ENCODE results near the gene ZBTB16.

Gene ZBTB16

DNA sequence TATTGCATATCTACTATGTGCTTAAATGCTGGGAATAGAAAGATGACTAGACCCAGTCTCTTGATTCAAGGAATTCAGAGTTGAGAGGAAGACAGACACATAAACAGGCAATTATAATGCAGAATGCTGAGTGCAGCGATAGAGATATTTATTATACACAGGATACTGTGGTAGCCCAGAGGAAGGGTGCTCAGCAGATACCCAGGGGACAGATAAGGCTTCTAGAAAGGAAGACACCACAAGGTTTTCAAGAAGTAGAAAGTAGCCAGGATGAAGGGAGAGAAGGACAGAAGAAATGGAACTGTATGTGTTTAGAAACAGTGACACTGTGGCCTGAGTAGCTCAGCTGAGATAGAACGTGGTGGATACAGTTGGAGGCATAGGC lies 157.3 kb downstream of the ZBTB16 start:
- no peak for DNase-seq

DNA sequence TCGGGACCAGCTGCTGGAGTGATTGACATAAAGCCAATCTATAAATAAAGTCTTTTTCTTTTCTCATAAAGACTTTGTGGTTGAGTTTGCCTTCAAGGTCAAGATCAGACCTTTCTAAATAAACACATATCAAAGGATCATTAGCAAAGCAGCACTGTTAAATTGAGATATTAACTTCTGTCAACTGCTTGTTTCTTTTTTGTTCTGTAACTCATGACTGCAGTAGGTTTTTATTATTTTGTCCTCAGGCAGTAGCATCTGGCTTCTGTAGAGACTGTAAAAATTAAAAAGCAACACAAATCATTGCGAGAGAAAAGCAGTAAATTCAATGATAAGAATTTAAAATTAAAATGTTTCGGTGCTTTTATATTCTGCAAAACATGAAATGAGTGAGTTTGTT lies 159.0 kb downstream of the ZBTB16 start:
- DNase-seq, result no peak

DNA sequence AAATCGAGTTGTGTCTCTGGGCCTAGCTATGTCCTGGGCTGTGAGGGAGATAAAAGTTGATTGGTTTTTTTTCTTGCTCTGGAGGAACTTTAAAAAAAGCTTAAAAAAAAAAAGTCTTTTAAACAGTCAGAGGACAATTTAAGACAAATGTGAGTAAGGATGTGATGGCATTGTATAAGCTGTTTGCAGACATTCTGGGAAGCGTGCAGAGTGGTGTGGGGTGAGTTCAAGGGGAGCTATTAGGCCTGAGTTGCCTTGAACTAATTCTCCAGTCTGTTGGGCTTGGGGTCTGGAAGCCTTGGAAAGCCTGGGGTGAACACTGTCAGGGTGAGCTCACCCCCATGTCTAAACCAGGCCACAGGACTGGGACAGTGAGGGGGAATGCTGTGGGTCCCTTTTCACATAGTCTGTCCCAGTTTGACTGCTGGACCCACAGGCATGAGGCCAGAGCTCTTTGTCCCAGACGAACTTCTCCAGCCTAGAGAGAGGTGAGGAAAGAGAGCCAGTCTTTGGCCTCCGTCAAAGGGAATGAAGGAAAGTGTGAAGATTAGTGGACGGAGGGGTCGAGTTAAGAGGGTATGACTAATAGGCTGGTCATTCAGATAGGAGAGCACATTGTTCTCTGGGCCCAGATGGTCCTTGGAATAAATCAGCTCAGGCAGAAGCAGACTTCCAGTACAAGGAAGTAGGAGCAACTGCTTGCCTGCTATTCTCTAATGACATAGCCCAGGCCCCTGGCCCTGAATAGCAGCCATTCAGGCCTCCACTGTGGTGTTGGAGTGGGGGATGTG lies 160.2 kb downstream of the ZBTB16 start:
- no peak for DNase-seq

DNA sequence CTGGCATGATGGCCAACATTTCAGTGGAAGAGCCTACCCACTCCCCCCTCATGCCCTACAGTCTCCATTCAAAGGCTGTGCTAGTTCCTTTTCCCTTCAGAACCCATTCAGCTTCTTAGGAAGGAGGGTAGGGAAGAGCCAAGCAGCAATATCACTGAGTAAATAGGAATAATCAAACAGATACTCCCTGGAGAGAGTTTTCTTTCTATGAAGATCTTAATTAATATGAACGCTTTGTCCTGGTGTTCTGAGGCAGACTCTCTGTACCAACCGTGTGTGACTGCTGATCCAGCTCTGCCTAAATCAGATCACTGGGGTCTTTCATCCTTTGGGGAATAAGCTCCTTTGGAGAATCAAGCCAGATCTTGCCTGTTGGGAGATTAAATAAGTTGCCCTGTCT lies 161.5 kb downstream of the ZBTB16 start:
- DNase-seq, result no peak

DNA sequence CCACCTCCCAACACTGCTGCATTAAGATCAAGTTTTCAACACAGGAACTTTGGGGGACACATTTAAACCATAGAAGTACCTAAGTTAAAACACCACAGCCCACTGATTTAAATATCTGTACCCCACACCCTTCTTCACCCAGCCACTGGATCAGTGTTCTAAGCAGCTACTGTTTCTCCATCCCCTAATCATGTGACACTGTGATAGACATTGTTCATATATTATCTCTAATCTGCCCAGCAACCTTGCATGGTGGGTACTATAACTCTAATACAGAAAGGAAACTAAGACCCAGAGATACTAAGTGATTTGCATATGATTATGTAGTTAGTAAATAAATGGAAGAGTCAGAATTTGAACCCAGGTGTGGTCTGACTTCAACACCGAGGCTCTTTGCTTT lies 166.2 kb downstream of the ZBTB16 start:
- no peak for DNase-seq

DNA sequence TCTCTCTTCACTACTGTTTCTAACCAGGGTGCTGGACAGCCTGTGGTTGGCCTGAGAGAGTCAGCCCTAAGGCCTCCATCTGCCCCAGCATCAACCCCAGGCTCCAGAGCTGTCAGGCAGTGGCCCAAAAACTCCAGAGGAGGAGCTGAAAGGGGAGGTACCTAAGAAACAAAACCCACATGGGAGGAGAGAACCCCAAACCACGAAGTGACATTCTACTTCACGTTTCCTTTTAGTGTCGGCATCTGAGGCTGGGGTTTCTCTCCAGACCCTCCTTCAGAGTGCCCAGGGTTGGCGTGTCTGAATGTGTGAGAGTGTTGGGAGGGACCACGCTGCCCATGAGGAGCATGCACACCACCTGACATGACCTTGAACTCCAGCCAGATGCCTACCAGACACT lies 166.8 kb downstream of the ZBTB16 start:
- DNase-seq, result no peak

DNA sequence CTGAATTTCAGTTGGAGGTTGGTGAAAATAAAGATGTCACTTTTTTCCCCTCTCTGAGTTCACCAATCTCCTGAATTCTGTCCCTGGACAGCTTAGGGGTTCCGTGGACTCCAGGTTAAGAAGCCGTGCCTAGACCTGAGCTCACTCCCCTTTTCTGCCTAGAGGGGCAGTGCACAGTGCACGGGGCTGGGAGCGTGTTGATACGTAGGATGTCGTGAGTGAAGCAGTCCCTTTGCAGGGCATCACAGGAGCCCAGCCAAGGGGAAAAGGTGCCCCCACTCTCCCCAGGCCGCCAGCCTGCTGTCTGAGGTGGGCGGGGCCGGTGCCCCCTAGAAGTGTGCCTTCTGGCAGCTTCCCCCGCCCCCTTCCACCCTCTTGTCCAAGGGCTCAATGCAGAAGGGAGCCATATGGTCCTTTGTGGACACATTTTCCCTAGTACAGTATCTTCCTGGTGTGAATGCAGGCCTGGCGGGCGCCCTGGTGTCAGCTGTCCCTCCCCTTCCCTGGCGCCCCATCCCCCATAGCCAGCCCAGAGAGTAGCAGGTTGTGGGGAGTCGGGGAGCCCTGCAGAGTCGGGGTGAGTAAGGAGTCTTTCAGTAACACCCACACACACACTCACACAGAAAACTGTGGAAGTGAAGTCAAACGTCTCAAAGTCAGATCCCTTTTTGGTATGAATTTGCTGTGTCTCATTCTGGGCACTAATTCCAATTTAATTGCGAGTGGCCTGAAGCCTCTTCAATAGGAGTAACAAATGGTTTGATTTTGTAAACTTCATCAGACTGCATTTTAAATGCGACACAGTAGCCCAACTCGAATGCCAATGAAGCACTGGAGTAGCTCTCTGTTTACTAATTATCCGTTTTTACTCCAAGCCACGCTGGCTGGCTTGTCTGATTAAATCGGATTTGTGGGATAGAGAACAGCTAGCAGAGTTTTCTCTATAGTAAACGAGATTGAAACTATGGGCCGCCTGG lies 169.2 kb downstream of the ZBTB16 start:
- DNase-seq, result no peak

DNA sequence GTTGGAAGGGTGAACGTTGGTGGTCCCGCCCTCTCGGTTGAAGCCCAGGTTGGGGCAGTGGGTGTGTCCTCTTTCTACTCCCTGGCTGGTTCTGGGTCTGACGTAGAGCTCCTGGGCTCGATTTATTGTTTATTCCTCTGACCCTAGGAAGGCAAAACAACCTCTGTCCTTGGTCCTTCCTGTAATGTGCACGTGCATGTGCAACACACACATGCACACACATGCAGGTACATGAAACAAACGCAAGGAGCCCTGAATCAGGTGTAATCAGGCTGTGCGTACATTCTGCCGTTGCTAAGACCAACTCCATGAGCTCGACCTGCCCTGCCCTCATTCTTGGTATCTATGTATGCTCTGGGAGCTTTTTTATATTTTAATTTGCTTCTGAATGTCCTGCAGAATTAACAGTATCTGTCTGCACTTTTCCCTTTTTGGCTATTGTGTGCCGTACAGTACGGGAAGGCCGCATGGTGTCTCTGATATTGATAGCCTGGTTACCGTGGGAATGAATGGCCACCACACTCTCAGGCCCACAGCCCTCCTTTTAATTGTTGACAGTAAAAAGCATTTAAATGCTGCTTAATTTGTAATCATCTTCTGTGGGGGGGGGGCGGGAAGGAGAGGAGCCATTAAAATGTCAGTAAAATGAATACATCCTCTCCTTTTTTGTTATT lies 170.7 kb downstream of the ZBTB16 start:
- DNase-seq, result no peak

DNA sequence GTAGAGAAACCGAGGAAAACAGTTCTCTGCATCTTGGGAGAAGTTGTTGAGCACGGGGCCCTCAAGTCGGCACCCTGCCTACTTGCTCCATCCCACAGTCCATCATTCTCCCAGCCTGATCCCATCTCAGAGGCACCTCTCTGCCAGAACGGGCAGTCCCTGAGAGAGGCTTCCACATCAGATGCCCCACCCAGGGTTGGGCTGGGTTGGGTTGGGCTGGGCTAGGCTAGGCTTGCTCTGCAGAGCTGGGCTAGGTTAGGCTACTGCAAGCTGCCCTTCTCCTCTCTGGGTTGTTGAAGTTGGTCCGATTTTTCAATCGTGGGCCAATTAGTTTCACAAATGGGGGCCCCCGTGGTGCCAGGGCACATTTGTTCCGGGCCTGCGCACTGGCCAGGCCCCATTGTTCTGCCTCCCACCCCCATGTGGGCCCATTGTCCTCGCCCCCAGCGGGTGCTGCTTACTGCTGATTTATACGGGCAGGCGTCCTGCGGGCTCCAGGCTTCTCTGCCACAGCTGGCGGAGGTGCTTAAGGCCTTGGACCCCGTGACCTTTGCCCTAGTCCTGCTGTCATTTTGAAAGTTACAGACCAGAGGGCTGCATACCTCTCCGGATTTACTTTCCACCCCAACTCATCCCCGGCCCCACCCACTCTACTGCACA lies 173.0 kb downstream of the ZBTB16 start:
- DNase-seq, result no peak

DNA sequence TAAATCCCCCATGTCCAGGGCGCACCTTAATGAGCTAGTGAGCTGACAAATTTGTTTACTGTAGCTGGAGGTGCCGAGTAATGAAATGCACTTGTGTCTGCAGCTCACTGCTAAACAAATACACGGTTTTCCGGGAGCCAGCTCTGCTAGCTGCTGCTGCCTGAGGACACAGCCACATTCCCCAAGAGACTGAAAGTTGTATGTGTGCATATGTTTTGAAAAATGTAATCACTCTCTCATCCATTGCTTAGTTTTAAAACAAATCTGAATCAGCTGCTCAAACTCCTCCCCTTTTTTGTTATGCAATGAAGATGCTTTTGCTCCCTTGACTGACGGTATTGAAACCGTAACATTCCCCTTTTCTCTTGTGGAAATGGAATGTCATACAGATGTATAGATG lies 174.2 kb downstream of the ZBTB16 start:
- no peak for DNase-seq

DNA sequence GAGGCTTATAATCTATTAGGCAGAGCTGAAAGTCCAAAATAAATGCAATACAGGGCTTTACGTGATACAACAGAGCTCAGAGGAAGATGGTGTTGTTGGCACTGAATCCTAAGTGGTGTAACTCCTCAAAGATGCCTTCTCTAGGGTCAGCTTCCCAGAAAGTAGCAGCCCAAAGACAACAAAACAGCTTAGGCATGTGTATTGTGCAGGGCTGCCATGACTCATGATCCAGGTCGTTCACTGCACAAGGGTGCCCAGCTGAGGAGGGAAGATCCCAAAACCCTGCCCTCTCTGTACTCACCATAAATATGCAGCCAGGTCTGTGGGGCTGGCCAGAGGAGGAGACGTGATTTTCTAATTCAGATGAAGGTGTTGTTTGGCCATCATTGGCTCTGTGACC lies 177.3 kb downstream of the ZBTB16 start:
- DNase-seq, result no peak

DNA sequence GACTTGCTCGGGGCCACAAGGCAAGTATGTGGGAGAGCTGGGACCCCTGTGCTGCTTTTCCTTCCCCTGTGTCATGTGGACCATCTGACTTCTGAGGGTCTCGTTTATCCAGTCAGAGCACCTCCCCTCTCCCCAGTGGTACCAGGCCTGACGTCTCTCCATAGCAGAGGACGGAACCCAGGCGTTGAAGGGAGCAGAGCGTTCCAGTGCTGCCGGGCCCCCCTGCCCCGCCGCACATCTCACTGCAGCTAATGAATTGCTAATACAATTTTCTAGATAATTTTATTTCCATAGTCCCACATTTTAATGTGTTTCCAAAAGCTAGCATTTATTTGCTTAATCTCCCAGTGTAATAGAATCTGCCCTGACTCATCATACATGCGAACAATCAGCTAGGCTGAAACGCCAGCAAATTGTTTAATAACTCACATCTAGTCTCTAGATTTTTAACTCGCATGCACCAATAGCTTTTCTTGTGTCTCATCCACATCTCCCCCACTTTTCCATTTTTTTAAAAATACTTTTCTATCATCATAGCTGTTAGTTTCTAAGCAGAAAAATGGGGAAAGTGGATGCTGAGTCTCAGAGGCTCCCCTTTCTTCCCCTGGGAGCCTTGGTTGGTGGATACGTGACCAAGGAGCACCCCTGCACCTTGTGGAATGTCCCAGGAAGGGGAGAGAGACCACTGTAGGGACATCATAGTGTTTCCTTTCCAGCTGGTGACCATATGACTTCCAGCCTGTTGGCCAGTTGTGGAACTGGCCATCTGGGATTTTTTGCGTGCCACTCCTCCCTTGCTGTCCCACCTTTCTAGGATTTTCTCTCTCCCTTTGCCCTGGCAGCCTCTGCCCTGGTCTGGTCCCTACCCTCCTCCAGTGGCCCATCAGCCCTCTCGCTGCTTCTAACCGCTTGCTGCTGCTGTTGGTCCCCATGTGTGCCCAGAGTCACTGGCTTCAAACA lies 178.1 kb downstream of the ZBTB16 start:
- DNase-seq, result no peak

DNA sequence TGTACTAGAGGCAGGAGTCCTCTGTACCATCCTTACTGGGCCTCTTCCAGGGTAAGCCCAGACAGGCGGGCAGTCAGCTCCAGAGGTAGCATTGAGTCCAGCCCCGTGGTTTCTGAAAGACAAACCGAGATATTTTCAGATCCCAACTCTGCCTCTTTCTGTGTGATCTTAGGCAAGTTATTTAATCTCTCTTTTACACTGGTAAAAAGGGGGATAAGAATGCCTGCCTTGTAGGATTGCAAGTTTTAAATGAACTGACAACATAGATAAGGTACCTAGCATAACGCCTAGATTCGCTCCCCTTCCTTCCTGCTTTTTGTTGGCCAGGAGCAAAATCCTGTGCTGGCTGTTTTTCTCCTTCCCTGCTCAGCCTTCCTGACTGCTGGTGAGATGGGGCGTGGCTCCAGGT lies 180.2 kb downstream of the ZBTB16 start:
- DNase-seq, result no peak

DNA sequence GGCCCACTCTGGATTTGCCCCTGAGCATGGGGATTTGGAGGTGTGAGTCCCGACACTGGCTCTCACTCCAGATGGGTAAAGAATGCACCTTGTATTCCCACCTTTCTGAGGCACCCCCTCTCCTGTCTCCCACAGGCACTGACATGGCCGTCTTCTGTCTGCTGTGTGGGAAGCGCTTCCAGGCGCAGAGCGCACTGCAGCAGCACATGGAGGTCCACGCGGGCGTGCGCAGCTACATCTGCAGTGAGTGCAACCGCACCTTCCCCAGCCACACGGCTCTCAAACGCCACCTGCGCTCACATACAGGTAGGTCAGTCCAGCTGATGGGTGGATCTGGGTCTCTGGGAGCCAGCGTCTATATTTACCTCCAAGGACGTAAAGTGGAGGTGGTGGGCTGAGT lies 182.5 kb downstream of the ZBTB16 start:
- DNase-seq, result no peak

DNA sequence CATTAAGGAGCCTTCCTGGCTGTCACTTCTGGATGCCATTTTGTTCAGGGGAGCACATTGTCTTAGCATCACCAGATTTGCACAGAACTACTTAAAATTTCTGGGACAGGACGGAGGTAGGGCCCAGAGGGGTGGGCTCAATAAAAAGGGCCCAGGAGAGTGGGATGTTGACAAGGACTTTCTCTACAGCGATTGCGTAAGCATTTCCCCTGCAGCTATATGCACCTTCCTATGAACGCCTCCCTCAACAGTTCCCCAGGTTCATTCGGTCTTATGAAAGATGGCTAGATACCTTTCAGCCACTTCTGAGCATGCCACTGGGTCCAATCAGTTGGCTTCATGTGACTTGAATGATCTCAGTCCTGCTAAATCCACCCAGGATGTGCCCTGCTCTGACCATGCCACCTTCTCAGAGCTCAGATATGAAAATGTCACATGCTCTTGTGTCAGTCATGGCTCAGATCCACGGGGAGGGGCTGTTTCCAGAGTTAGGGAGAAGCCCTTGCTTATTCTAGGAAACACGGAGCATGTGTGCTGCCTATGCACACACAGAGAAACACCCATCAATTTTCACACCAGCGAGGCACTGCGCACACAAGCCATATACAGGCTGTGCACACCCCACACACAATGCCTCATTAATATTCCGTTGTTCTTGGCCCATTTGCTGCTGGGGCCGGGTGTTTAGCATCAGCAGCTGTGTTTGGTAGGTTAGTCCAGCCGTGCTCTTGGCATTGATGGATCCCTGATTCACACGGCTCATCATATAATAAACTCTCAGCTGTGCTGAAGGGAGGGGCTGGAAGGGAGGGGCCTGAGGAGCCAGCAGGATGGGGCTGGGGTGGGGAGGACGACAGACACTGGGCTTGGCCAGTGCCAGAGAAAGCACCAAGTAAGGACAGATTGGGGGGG lies 184.2 kb downstream of the ZBTB16 start:
- DNase-seq, result no peak

DNA sequence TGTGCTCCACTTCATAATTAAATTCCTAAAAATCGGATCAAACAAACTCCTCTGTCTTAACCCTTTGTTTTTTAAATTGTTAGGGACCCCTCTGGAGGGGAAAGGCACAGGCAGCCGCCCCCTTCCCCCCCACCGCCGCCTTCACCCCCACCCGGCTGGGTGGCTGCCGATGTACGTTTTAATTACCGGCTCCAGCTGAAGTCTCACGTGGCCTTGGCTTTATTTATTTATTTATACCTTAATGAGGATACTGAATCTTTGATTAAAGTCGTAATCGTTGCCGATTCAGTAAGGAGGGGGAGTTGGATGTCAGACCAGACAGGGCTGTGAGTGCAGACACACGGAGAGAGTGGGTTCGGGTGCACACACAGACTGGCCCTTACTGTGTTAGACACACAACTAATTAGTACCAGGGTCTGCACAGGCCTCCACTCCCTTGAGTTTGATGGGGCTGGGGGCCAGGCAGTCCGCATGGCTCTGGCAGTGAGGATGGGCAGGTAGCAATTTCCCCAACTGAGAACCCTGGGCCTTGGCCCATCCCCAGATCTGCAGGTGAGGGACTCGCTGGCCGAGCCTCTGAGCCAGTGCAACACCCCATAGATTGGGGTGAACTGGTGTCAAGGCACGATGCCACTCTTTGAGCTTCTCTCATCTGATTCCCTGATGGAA lies 185.3 kb downstream of the ZBTB16 start:
- no peak for DNase-seq

DNA sequence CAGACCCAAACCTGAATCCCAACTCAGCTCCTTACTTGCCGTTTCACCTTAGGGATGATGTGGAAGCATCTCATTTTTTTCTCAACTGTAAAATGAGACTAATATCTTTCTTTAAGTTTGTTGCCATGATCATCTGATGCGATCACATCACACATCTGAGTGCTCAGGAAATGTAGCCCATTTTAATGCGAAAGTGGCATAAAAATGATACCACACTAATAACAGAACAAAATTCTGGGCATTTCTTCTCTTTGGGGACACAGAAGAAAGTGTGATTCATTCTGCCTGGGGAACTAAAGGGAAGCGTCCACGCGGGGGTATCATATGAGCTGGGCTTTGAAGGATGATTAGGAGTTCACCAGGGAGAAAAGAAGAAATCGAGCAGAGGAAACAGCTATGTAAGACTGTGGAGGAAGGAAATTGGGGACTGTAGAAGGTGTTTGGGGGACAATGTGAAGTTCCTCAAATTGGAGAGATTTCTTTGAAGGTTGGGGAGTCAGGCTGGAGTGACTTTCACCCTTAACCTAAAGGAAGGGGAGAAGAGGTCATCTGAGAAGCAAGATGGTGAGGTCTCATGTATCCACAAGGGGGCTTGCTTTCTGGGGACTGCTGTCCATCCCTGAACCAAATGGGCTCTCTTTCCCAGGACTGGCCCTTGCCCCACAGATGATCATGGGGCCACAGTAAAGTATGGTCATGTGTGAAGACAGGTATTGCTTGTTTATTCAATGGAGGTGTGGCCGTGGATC lies 187.0 kb downstream of the ZBTB16 start:
- DNase-seq, result no peak

DNA sequence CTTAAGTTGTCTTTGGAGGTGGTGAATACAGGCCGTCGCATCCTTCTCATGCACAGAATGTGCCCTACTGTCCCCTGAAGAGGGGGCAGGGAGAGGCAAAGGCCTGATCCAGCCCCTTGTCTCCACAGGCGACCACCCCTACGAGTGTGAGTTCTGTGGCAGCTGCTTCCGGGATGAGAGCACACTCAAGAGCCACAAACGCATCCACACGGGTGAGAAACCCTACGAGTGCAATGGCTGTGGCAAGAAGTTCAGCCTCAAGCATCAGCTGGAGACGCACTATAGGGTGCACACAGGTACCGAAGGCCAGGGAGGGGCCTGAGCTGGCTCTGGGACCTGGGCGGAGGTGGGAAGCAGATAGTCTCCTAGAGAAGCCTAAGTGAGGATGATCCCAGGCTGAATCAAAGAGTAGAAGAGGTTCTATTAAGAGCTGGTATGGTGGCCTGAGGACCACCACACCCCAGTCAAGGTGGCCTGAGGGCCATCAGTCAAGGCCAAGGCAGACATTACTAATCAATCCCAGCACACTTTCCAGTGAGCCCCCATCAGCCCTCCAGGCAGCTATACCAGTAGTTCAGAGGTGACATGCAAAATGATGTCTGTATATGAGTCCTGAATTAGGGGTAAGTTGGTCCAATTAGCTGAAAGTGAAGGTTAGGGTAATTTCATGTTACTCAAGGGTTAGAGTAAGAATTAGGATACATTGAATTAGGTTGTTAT lies 187.7 kb downstream of the ZBTB16 start:
- DNase-seq, result no peak

DNA sequence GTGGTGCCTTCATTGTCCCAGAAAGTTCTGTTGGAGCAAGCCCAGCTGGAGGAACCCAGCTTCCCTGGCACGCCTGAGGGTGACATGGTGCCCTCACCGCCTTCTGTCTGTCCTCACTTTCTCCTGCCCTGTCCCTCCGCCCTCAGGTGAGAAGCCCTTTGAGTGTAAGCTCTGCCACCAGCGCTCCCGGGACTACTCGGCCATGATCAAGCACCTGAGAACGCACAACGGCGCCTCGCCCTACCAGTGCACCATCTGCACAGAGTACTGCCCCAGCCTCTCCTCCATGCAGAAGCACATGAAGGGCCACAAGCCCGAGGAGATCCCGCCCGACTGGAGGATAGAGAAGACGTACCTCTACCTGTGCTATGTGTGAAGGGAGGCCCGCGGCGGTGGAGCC lies 190.7 kb downstream of the ZBTB16 start:
- DNase-seq, result no peak
